ENCODE data around the gene ACLY. TPM values are rescaled to one million over a fixed set of nuclear protein-coding genes. Genes with fewer than 3 reads are reported as not detected.

The ACLY gene
- total and polyA plus RNA-seq, 2 experiments from 2014 or later, result 119 to 439 TPM

DNA sequence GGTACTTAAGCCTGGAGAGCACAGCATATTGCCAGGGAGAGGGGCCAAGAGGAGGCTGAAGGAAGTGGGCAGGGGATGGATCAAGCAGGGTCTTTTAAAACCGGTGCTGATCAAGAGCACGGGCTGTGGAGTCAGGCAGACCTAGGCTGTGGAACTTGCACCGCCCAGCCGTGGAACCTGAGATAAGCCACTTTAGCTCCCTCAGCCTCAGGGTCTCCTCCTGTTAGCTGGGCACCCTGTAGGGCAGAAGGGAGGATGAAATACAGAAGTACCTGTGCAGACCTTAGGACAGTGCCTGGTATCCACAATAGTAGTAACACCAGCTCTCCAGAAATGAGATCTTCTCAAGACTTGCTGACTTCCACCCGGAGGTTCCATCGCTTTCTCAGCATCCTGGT lies 20.9 kb upstream of the ACLY start:
- Mint-ChIP-seq H3K4me3 (no peak overlapping the region), H3K27ac (no peak overlapping the region)
- TF ChIP-seq EZH2phosphoT487 (IDR thresholded peaks at IDR 0.05; ENCODE audit: unreplicated experiment), result no peak
- TF ChIP-seq NANOG (IDR thresholded peaks at IDR 0.05; ENCODE audit: borderline replicate concordance), result no peak

DNA sequence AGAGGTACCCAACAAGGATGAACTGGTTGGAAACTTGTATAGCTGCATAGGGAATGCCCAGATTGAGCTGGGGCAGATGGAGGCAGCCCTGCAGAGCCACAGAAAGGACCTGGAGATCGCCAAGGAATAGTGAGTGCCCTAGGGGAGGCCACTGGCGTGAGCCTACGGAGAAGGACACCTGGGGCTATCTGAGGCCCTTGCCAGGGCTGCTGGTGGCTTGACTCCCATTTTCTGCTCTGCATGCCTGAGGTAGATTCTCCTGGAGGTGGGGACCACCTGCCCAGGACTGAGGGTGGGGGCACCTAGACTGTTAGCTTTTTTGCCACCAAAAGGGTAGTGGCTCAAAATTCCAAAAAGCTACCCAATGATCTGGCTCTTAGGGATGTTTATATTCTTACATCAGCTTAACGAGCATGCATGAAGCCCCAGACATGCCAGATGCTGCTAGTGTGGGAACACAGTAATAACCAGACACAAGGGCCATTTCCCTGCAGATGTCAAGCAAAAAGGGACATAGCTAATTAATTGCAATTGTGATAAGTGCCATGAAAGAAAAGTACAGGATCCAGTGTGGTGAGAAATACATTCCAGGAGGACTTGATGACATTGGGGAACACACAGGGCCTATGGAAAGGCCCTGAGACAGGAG lies 20.4 kb upstream of the ACLY start:
- H3K27me3 ChIP-seq (ENCODE audit: insufficient read depth), result no peaks in the 10 kb centered on the region
- Mint-ChIP-seq H3K9me3 (no peaks in the 10 kb centered on the region), H3K4me1 (no peaks in the 10 kb centered on the region; the same call in 1 of the 3 replicates), H3K27ac (0 out of 2 replicates have a peak overlapping the region, but pooled peaks have one; percentile 32), H3K27me3 (ENCODE audit: insufficient read depth, low read depth, poor library complexity) (peaks cover 11% of the 10 kb centered on the region), H3K4me3 (no peak overlapping the region), H3K36me3 (ENCODE audit: low read depth) (peaks cover 3% of the 10 kb centered on the region; the same call in 1 of the 3 replicates)
- no peaks in the 10 kb centered on the region for H3K36me3 ChIP-seq (ENCODE audit: insufficient read depth)
- no peaks in the 10 kb centered on the region for H3K79me2 ChIP-seq (replicated peaks; ENCODE audit: insufficient read depth)
- no peak overlapping the region for H3K27ac ChIP-seq (ENCODE audit: low read depth)
- H3K4me1 ChIP-seq (ENCODE audit: insufficient read depth), result no peaks in the 10 kb centered on the region
- H3K9me2 ChIP-seq (ENCODE audit: insufficient read depth), result no peaks in the 10 kb centered on the region
- no peak for ATAC-seq
- no peak overlapping the region for H2AFZ ChIP-seq
- no peak overlapping the region for H3K4me2 ChIP-seq
- no peaks in the 10 kb centered on the region for H3F3A ChIP-seq (replicated peaks; ENCODE audit: low read depth)
- no peaks in the 10 kb centered on the region for H4K20me1 ChIP-seq (replicated peaks; ENCODE audit: insufficient read depth)
- no peak for DNase-seq (ENCODE audit: low spot score)
- H3K4me3 ChIP-seq, result no peak overlapping the region
- TF ChIP-seq, protein P1, sequence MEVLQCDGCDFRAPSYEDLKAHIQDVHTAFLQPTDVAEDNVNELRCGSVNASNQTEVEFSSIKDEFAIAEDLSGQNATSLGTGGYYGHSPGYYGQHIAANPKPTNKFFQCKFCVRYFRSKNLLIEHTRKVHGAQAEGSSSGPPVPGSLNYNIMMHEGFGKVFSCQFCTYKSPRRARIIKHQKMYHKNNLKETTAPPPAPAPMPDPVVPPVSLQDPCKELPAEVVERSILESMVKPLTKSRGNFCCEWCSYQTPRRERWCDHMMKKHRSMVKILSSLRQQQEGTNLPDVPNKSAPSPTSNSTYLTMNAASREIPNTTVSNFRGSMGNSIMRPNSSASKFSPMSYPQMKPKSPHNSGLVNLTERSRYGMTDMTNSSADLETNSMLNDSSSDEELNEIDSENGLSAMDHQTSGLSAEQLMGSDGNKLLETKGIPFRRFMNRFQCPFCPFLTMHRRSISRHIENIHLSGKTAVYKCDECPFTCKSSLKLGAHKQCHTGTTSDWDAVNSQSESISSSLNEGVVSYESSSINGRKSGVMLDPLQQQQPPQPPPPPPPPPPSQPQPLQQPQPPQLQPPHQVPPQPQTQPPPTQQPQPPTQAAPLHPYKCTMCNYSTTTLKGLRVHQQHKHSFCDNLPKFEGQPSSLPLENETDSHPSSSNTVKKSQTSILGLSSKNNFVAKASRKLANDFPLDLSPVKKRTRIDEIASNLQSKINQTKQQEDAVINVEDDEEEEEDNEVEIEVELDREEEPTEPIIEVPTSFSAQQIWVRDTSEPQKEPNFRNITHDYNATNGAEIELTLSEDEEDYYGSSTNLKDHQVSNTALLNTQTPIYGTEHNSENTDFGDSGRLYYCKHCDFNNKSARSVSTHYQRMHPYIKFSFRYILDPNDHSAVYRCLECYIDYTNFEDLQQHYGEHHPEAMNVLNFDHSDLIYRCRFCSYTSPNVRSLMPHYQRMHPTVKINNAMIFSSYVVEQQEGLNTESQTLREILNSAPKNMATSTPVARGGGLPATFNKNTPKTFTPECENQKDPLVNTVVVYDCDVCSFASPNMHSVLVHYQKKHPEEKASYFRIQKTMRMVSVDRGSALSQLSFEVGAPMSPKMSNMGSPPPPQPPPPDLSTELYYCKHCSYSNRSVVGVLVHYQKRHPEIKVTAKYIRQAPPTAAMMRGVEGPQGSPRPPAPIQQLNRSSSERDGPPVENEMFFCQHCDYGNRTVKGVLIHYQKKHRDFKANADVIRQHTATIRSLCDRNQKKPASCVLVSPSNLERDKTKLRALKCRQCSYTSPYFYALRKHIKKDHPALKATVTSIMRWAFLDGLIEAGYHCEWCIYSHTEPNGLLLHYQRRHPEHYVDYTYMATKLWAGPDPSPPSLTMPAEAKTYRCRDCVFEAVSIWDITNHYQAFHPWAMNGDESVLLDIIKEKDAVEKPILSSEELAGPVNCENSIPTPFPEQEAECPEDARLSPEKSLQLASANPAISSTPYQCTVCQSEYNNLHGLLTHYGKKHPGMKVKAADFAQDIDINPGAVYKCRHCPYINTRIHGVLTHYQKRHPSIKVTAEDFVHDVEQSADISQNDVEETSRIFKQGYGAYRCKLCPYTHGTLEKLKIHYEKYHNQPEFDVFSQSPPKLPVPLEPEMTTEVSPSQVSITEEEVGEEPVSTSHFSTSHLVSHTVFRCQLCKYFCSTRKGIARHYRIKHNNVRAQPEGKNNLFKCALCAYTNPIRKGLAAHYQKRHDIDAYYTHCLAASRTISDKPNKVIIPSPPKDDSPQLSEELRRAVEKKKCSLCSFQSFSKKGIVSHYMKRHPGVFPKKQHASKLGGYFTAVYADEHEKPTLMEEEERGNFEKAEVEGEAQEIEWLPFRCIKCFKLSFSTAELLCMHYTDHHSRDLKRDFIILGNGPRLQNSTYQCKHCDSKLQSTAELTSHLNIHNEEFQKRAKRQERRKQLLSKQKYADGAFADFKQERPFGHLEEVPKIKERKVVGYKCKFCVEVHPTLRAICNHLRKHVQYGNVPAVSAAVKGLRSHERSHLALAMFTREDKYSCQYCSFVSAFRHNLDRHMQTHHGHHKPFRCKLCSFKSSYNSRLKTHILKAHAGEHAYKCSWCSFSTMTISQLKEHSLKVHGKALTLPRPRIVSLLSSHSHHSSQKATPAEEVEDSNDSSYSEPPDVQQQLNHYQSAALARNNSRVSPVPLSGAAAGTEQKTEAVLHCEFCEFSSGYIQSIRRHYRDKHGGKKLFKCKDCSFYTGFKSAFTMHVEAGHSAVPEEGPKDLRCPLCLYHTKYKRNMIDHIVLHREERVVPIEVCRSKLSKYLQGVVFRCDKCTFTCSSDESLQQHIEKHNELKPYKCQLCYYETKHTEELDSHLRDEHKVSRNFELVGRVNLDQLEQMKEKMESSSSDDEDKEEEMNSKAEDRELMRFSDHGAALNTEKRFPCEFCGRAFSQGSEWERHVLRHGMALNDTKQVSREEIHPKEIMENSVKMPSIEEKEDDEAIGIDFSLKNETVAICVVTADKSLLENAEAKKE (CRISPR knock-in tag; IDR thresholded peaks at IDR 0.05), result no peak
- TF ChIP-seq JUNB (IDR thresholded peaks at IDR 0.05; ENCODE audit: unreplicated experiment) (no peak), CREB1 (CRISPR knock-in tag; IDR thresholded peaks at IDR 0.05; ENCODE audit: low read depth) (no peak), POLR2AphosphoS5 (IDR thresholded peaks at IDR 0.05; ENCODE audit: low read depth) (no peak), STAT1 (IDR thresholded peaks at IDR 0.05; ENCODE audit: unreplicated experiment) (no peak), NANOG (IDR thresholded peaks at IDR 0.05; ENCODE audit: borderline replicate concordance) (no peak)
- TF ChIP-seq, protein P2, sequence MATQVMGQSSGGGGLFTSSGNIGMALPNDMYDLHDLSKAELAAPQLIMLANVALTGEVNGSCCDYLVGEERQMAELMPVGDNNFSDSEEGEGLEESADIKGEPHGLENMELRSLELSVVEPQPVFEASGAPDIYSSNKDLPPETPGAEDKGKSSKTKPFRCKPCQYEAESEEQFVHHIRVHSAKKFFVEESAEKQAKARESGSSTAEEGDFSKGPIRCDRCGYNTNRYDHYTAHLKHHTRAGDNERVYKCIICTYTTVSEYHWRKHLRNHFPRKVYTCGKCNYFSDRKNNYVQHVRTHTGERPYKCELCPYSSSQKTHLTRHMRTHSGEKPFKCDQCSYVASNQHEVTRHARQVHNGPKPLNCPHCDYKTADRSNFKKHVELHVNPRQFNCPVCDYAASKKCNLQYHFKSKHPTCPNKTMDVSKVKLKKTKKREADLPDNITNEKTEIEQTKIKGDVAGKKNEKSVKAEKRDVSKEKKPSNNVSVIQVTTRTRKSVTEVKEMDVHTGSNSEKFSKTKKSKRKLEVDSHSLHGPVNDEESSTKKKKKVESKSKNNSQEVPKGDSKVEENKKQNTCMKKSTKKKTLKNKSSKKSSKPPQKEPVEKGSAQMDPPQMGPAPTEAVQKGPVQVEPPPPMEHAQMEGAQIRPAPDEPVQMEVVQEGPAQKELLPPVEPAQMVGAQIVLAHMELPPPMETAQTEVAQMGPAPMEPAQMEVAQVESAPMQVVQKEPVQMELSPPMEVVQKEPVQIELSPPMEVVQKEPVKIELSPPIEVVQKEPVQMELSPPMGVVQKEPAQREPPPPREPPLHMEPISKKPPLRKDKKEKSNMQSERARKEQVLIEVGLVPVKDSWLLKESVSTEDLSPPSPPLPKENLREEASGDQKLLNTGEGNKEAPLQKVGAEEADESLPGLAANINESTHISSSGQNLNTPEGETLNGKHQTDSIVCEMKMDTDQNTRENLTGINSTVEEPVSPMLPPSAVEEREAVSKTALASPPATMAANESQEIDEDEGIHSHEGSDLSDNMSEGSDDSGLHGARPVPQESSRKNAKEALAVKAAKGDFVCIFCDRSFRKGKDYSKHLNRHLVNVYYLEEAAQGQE (IDR thresholded peaks at IDR 0.05; ENCODE audit: unreplicated experiment), result no peak
- TF ChIP-seq, protein P3, sequence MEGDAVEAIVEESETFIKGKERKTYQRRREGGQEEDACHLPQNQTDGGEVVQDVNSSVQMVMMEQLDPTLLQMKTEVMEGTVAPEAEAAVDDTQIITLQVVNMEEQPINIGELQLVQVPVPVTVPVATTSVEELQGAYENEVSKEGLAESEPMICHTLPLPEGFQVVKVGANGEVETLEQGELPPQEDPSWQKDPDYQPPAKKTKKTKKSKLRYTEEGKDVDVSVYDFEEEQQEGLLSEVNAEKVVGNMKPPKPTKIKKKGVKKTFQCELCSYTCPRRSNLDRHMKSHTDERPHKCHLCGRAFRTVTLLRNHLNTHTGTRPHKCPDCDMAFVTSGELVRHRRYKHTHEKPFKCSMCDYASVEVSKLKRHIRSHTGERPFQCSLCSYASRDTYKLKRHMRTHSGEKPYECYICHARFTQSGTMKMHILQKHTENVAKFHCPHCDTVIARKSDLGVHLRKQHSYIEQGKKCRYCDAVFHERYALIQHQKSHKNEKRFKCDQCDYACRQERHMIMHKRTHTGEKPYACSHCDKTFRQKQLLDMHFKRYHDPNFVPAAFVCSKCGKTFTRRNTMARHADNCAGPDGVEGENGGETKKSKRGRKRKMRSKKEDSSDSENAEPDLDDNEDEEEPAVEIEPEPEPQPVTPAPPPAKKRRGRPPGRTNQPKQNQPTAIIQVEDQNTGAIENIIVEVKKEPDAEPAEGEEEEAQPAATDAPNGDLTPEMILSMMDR (conservative IDR thresholded peaks at IDR 0.05; ENCODE audit: low read depth in 2 of 2), result no peak

More for the DNA sequence above, 20.9 kb upstream of the ACLY start:
- no peaks in the 10 kb centered on the region for H3K4me1 ChIP-seq (ENCODE audit: insufficient read depth)
- no peak for DNase-seq (ENCODE audit: low spot score)
- H3K27me3 ChIP-seq (ENCODE audit: insufficient read depth), result no peaks in the 10 kb centered on the region
- no peaks in the 10 kb centered on the region for H3K9me2 ChIP-seq (ENCODE audit: insufficient read depth)
- H2AFZ ChIP-seq, result no peak overlapping the region
- H3K27ac ChIP-seq (ENCODE audit: low read depth), result no peak overlapping the region
- H3K4me1 Mint-ChIP-seq, result no peaks in the 10 kb centered on the region; the same call in 1 of the 3 replicates
- no peak overlapping the region for H3K4me3 ChIP-seq
- H3K36me3 ChIP-seq (ENCODE audit: insufficient read depth), result no peaks in the 10 kb centered on the region
- H3K9me3 Mint-ChIP-seq, result no peaks in the 10 kb centered on the region
- peaks cover 12% of the 10 kb centered on the region for H3K27me3 Mint-ChIP-seq (ENCODE audit: insufficient read depth, low read depth, poor library complexity)
- no peak for ATAC-seq
- H4K20me1 ChIP-seq (replicated peaks; ENCODE audit: insufficient read depth), result no peaks in the 10 kb centered on the region
- peaks cover 3% of the 10 kb centered on the region; the same call in 1 of the 3 replicates for H3K36me3 Mint-ChIP-seq (ENCODE audit: low read depth)
- no peaks in the 10 kb centered on the region for H3F3A ChIP-seq (replicated peaks; ENCODE audit: low read depth)
- no peaks in the 10 kb centered on the region for H3K79me2 ChIP-seq (replicated peaks; ENCODE audit: insufficient read depth)
- no peak overlapping the region for H3K4me2 ChIP-seq

All from GM23338 (cell line).